A549 (cell line): ENCODE results near the gene RASGRF1.

Source experiments
- EP300 ChIP-seq, 2 experiments: fragments of >200 bp; sonication (Bioruptor Twin); formaldehyde crosslinking; IDR thresholded peaks; 2 replicates in 1 of 2; 3 replicates in 1 of 2; pipeline ENCODE4 v1.6.1; 2016 to 2017
- SMC3 ChIP-seq: fragments of >200 bp; sonication (Bioruptor Twin); formaldehyde crosslinking; IDR thresholded peaks from 3 replicates; pipeline ENCODE4 v1.6.1; 2018; ENCODE audit warnings: inconsistent platforms
- TF ChIP-seq, protein P1 (sequence below): fragments of >200 bp; sonication (Bioruptor Twin); formaldehyde crosslinking; IDR thresholded peaks from 3 replicates; pipeline ENCODE4 v1.6.1; 2016
- TF ChIP-seq, protein P2 (sequence below): fragments of >200 bp; sonication (Bioruptor Twin); formaldehyde crosslinking; IDR thresholded peaks from 3 replicates; pipeline ENCODE4 v1.5.1; 2016

DNA sequence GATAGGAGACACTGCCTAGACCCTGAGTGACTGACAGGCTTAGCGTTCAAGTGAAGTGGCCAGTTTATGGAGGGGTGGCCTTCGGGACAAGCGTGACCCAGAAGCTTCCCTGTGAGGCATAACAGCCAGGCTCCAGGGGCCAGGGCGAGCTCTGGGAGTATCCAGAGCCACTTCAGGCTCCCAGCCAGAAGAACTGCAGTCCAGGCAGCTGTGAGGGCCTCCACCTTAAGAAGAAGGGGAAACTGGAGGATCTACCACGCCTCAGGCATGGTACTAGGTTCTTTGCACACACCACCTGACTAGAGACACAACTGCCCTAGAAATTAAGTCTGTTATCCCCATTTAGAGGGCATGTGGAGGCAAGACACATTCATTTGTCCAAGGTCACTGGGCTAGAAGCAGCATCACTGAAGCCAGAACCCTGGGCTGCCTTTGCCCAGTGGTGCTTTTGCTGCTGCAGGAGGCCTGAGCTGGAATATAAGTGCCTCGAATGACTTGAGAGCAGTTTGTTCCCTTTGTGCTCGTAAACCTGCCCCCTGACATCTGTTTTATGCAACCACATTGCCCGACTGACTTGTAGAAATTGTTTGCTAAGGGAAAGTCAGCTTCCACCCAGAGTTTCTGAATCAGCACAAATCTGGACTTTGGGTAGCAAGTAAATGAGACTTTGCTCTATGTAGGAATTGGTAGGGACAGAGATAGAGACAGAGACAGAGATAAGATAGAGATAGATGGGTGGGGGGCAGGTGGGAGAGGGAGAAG is 23.3 kb downstream of the RASGRF1 start:
- TF ChIP-seq, protein P1, sequence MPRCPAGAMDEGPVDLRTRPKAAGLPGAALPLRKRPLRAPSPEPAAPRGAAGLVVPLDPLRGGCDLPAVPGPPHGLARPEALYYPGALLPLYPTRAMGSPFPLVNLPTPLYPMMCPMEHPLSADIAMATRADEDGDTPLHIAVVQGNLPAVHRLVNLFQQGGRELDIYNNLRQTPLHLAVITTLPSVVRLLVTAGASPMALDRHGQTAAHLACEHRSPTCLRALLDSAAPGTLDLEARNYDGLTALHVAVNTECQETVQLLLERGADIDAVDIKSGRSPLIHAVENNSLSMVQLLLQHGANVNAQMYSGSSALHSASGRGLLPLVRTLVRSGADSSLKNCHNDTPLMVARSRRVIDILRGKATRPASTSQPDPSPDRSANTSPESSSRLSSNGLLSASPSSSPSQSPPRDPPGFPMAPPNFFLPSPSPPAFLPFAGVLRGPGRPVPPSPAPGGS, result no peak
- TF ChIP-seq, protein P2, sequence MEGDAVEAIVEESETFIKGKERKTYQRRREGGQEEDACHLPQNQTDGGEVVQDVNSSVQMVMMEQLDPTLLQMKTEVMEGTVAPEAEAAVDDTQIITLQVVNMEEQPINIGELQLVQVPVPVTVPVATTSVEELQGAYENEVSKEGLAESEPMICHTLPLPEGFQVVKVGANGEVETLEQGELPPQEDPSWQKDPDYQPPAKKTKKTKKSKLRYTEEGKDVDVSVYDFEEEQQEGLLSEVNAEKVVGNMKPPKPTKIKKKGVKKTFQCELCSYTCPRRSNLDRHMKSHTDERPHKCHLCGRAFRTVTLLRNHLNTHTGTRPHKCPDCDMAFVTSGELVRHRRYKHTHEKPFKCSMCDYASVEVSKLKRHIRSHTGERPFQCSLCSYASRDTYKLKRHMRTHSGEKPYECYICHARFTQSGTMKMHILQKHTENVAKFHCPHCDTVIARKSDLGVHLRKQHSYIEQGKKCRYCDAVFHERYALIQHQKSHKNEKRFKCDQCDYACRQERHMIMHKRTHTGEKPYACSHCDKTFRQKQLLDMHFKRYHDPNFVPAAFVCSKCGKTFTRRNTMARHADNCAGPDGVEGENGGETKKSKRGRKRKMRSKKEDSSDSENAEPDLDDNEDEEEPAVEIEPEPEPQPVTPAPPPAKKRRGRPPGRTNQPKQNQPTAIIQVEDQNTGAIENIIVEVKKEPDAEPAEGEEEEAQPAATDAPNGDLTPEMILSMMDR, result no peak
- TF ChIP-seq SMC3 (no peak), EP300 (IDR thresholded peaks at IDR 0.05) (no peak)
